ENCODE results near the gene LPAR2.

GRCh38 chr19:19587771-19588170 lies 40.2 kb downstream of the LPAR2 start:
- TF ChIP-seq POLR2AphosphoS5 (IDR thresholded peaks at IDR 0.05; ENCODE audit: borderline replicate concordance, low read depth, low read length) (no peak), EZH2 (IDR thresholded peaks at IDR 0.05) (no peak), FOXP2 (optimal IDR thresholded peaks at IDR 0.05; ENCODE audit: control extremely low read depth, extremely low read length, insufficient read depth) (no peak)

Data from SK-N-MC (cell line).